IMR-90 (cell line): Measurements from ENCODE around the gene KCNIP3.
A peak's percentile ranks its signal among the peaks of the same experiment; 100 is the strongest.

Source experiments
- BHLHE40 ChIP-seq: fragments of 150-350 bp; IDR thresholded peaks from 2 replicates; pipeline ENCODE4 v1.6.1; 2016; ENCODE audit warnings: mild to moderate bottlenecking, low read depth, low read length
- CEBPB ChIP-seq: IDR thresholded peaks from 2 replicates; pipeline ENCODE4 v1.6.1; 2012; ENCODE audit warnings: low read depth, low read length, improper control_type of control experiment
- CTCF ChIP-seq: conservative IDR thresholded peaks from 2 replicates; pipeline ENCODE4 v1.5.1; 2012; ENCODE audit warnings: mild to moderate bottlenecking, low read depth, low read length, improper control_type of control experiment
- ELK1 ChIP-seq: fragments of 150-350 bp; IDR thresholded peaks from 2 replicates; pipeline ENCODE4 v1.6.1; 2016; ENCODE audit warnings: low read depth, mild to moderate bottlenecking, low read length, moderate library complexity, borderline replicate concordance
- MAFK ChIP-seq: IDR thresholded peaks from 2 replicates; pipeline ENCODE4 v1.6.1; 2012; ENCODE audit warnings: low read depth, low read length, improper control_type of control experiment
- MXI1 ChIP-seq: IDR thresholded peaks from 2 replicates; pipeline ENCODE4 v1.6.1; 2012; ENCODE audit warnings: low read depth, mild to moderate bottlenecking, low read length, moderate library complexity, borderline replicate concordance
- NFE2L2 ChIP-seq: fragments of 150-350 bp; IDR thresholded peaks from 2 replicates; pipeline ENCODE4 v1.6.1; 2016; ENCODE audit warnings: low read depth, mild to moderate bottlenecking, low read length
- POLR2A ChIP-seq: IDR thresholded peaks from 2 replicates; pipeline ENCODE4 v1.6.1; 2012; ENCODE audit warnings: mild to moderate bottlenecking, low read depth, low read length
- RCOR1 ChIP-seq: IDR thresholded peaks from 2 replicates; pipeline ENCODE4 v1.6.1; 2012; ENCODE audit warnings: mild to moderate bottlenecking, low read length, improper control_type of control experiment; ENCODE audit not compliant: insufficient replicate concordance
- RFX5 ChIP-seq: IDR thresholded peaks from 2 replicates; pipeline ENCODE4 v1.8.0; 2012; ENCODE audit warnings: low read depth, mild to moderate bottlenecking, low read length, moderate library complexity
- SMC3 ChIP-seq: fragments of 150-350 bp; IDR thresholded peaks from 2 replicates; pipeline ENCODE4 v1.6.1; 2016; ENCODE audit warnings: low read depth, mild to moderate bottlenecking, antibody characterized with exemption, low read length, moderate library complexity

- TF ChIP-seq CTCF (0 out of 2 replicates have a peak, but pooled peaks have one; percentile 6), MAFK (no peak), POLR2A (no peak), ELK1 (no peak), RCOR1 (no peak), NFE2L2 (no peak), MXI1 (no peak), SMC3 (no peak), BHLHE40 (no peak), RFX5 (no peak), CEBPB (no peak)
Observed at GRCh38 chr2:95346738-95347671, 49.9 kb downstream of the KCNIP3 start.
